Measurements from ENCODE around the gene TP73.
A peak's percentile ranks its signal among the peaks of the same experiment; 100 is the strongest.

Gene TP73

DNA sequence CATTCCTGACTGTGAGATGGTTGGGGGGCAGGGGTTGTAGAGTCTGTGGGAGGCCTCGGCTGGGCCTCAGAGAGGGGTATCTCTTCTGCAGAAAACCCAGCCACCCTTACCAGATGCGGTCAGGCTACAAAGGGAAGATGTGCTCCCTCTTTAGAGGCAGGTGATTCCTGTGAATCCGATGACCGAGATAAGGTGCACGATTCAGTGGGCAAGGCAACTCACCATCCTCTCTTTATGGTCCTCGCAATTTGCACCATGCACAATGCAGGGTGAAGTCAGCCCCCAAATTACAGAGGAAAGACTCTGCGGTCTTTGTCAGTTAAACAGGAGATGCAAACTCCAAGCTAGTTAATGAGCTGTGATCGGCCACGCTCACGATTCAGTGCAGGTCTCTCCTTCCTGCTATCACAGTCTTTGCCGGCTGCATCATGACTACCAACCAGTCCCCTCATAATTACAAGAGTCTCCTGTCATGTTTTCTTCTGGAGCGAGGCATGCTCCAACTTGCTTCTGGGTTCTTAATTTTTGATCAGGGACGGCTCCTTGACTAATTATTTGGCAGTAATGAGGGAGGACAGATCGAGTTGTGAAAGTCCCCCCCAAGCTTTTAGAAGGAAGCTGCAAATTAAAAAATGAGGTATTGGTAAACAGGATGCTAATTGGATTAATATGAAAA, 12.5 kb downstream of the TP73 start:
- no peak for DNase-seq (ENCODE audit: extremely low read depth, insufficient read length)
- H3K4me3 ChIP-seq (replicated peaks; ENCODE audit: low read depth, low read length), result peak overlapping the region; percentile 43
- TF ChIP-seq, protein P1, sequence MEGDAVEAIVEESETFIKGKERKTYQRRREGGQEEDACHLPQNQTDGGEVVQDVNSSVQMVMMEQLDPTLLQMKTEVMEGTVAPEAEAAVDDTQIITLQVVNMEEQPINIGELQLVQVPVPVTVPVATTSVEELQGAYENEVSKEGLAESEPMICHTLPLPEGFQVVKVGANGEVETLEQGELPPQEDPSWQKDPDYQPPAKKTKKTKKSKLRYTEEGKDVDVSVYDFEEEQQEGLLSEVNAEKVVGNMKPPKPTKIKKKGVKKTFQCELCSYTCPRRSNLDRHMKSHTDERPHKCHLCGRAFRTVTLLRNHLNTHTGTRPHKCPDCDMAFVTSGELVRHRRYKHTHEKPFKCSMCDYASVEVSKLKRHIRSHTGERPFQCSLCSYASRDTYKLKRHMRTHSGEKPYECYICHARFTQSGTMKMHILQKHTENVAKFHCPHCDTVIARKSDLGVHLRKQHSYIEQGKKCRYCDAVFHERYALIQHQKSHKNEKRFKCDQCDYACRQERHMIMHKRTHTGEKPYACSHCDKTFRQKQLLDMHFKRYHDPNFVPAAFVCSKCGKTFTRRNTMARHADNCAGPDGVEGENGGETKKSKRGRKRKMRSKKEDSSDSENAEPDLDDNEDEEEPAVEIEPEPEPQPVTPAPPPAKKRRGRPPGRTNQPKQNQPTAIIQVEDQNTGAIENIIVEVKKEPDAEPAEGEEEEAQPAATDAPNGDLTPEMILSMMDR (IDR thresholded peaks at IDR 0.05; ENCODE audit: insufficient read depth, low read length, poor library complexity, severe bottlenecking), result no peak

DNA sequence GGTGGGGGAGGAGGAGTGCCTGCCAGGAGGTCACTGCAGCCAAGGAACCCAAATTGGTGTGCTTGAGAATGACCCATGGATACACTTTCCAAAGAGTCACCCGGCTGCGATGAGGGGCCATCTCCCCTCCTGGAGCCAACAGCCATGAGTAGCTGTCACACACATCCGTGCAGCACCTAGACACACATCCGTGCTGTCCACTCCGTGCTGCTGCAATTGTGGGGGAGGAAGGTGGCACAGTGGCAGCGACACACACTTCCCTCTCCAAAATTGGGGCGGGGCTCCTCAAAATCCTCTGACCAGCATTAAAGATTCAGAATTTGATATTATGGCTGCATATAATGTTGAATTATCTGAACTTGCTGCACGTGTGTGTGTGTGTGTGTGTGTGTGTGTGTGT, 15.8 kb downstream of the TP73 start:
- no peak for DNase-seq (ENCODE audit: extremely low read depth, insufficient read length)
- Histone ChIP-seq H3K4me3 (replicated peaks; ENCODE audit: low read depth, low read length) (no peak overlapping the region), H3K36me3 (ENCODE audit: control insufficient read depth, insufficient read depth, low read length) (no peaks in the 10 kb centered on the region; the same call in none of the 2 replicates), H3K27me3 (replicated peaks; ENCODE audit: control insufficient read depth, insufficient read depth, low read length) (no peaks in the 10 kb centered on the region)
- TF ChIP-seq, protein P1 (IDR thresholded peaks at IDR 0.05; ENCODE audit: insufficient read depth, low read length, poor library complexity, severe bottlenecking), result no peak

More for the DNA sequence above, 12.5 kb downstream of the TP73 start:
- Histone ChIP-seq H3K36me3 (ENCODE audit: control insufficient read depth, insufficient read depth, low read length) (no peaks in the 10 kb centered on the region; the same call in none of the 2 replicates), H3K27me3 (replicated peaks; ENCODE audit: control insufficient read depth, insufficient read depth, low read length) (no peaks in the 10 kb centered on the region)

DNA sequence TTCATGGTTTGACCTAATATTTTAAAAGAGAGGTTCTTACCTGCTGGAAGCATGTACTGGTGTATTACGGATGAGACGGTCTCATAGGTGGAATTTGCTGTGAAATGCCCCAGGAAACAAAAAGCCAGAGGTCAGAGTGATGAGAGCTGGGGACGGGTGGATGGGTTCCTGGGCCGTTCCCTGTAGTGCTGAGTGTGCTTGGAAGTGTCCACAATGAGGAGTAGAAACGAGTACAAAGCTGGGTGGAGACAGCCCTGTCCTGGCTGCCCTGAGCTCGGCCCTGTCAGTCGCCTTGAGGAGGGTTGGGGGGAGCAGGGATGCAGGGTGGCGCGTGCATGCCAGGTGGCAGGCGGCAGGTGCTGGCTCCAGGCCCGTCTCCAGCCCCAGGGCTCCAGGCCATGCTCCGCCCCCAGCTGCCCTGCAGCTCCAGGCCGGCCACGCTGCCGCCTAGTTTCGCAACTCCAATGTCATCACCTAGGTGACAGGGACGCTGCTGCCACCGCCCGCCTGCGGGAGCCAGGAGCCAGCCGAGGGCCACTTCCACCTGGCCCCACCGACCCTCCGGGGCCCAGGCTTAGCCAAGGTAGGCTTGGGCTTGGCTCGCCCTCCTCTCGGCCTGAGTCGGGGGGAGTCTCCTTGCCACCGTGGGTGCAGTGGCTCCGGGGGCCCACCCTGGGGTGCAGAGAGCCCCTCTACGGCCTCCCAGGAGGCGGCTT, 16.4 kb downstream of the TP73 start:
- DNase-seq (ENCODE audit: extremely low read depth, insufficient read length), result no peak
- Histone ChIP-seq H3K27me3 (replicated peaks; ENCODE audit: control insufficient read depth, insufficient read depth, low read length) (no peaks in the 10 kb centered on the region), H3K4me3 (replicated peaks; ENCODE audit: low read depth, low read length) (no peak overlapping the region), H3K36me3 (ENCODE audit: control insufficient read depth, insufficient read depth, low read length) (no peaks in the 10 kb centered on the region; the same call in none of the 2 replicates)
- TF ChIP-seq, protein P1 (IDR thresholded peaks at IDR 0.05; ENCODE audit: insufficient read depth, low read length, poor library complexity, severe bottlenecking), result no peak

DNA sequence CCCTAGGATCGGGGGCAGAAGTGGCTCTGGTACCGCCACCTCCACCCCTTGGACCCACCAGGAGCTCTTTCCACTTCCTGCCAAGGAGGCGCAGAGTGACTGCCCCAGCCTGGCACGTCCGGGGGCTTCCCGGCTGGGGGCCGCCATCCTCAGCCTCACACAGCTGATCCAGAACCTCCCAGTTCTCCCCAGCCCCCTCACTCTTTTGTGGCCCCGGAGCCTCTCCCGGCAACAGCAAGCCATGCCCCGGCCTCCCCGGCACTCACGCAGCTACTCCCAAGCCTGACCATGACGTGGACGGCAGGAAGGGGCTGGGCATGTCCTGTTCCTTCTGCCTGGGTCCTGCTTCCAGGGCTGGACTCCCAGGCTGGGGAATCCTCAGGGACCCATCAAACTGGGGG, 17.1 kb downstream of the TP73 start:
- no peaks in the 10 kb centered on the region; the same call in none of the 2 replicates for H3K36me3 ChIP-seq (ENCODE audit: control insufficient read depth, insufficient read depth, low read length)
- no peak overlapping the region for H3K4me3 ChIP-seq (replicated peaks; ENCODE audit: low read depth, low read length)
- DNase-seq (ENCODE audit: extremely low read depth, insufficient read length), result no peak
- H3K27me3 ChIP-seq (replicated peaks; ENCODE audit: control insufficient read depth, insufficient read depth, low read length), result no peaks in the 10 kb centered on the region
- TF ChIP-seq, protein P1 (IDR thresholded peaks at IDR 0.05; ENCODE audit: insufficient read depth, low read length, poor library complexity, severe bottlenecking), result no peak

DNA sequence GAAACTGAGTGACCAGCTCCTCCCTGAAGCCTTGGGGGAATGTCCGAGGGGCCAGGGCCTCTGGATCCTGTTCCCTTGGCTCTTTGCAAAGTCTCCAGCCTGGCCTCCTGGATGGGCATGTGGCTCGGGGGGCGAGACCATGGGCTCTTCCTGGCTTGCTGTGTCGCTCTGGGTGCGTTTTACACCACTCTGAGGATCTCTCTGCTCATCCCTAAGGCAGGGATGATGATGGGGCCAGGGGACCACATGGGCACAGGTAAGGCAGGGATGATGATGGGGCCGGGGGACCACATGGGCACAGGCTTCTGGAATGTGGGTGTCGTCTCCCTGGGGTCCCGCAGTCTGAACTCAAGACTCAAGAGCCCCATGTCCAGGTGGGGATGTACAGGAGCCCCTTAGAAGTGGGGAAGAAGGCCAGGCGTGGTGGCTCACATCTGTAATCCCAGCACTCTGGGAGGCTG, 17.7 kb downstream of the TP73 start:
- H3K27me3 ChIP-seq (replicated peaks; ENCODE audit: control insufficient read depth, insufficient read depth, low read length), result no peaks in the 10 kb centered on the region
- no peaks in the 10 kb centered on the region; the same call in none of the 2 replicates for H3K36me3 ChIP-seq (ENCODE audit: control insufficient read depth, insufficient read depth, low read length)
- DNase-seq (ENCODE audit: extremely low read depth, insufficient read length), result no peak
- TF ChIP-seq, protein P1 (IDR thresholded peaks at IDR 0.05; ENCODE audit: insufficient read depth, low read length, poor library complexity, severe bottlenecking), result no peak
- no peak overlapping the region for H3K4me3 ChIP-seq (replicated peaks; ENCODE audit: low read depth, low read length)
